Mononuclear cell (primary cell): ENCODE measurements around the gene PIAS1. TPM values are rescaled to one million over a fixed set of nuclear protein-coding genes. Genes with fewer than 3 reads are reported as not detected.

Source experiments
- H3K27me3 ChIP-seq: 2 replicates; pipeline ENCODE4 v1.6.0; 2011; ENCODE audit warnings: low read length, control low read depth; ENCODE audit not compliant: insufficient read depth
- H3K4me1 ChIP-seq: 2 replicates; pipeline ENCODE4 v1.5.1; 2011; ENCODE audit warnings: mild to moderate bottlenecking, low read length, control low read depth; ENCODE audit not compliant: insufficient read depth
- H3K4me3 ChIP-seq: 2 replicates; pipeline ENCODE4 v1.5.1; 2011; ENCODE audit warnings: mild to moderate bottlenecking, low read length, moderate library complexity
- H3K9me3 ChIP-seq: 2 replicates; pipeline ENCODE4 v1.5.1; 2011; ENCODE audit warnings: low read depth, mild to moderate bottlenecking, control low read depth, low read length
- total RNA-seq: library from RNA; depleted of rRNA; stranded (reverse); fragments of >200 nt; gene quantifications from one replicate; pipeline ENCODE4 v1.2.3, GENCODE V29; 2012

Gene PIAS1
- total RNA-seq, 1 donor: 200 TPM

- Histone ChIP-seq H3K4me3 (no peak overlapping the region), H3K9me3 (no peaks in the 10 kb centered on the region), H3K4me1 (peaks cover 3% of the 10 kb centered on the region), H3K27me3 (no peaks in the 10 kb centered on the region)
Observed at GRCh38 chr15:68187559-68187958, 133.4 kb downstream of the PIAS1 start.

DNA sequence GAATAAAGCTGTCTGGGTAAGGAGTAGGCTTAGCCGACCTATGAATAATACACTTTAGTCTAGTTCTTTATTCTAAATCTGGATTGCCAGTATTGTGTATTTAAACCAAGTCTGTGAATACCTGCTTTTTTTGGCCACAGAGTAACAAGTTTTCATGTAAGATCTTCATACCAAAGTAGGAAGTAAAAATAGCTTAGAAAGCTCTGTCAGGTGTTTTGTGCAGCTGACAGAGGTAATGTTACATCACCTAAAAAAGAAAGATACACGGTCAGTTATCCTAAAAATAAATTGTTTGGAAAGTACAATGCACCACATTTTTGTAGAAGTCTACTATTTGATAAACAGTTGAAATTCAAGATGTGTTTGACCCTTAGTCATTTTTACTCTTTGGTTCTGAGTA, 134.5 kb downstream of the PIAS1 start:
- Histone ChIP-seq H3K4me1 (peaks cover 3% of the 10 kb centered on the region), H3K27me3 (no peaks in the 10 kb centered on the region), H3K9me3 (no peaks in the 10 kb centered on the region), H3K4me3 (no peak overlapping the region)

DNA sequence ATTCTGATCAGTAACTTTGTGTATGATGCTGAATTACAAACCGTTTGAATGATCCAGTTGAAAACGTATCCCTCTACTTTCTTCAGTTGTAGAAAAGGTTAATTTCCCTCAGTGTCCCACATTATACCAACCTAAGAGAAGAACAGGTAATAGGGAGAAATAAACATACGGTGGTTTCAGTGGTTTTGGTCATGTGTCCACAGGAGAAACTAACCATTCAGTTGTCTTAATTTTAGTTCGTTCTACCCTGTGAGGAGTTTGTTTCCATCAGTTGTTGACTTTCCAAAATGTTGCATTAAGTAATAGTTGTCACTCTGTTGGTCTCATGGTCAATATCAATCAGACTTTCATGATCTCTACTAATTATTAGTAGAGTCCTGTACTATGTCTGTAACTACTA, 135.9 kb downstream of the PIAS1 start:
- H3K4me3 ChIP-seq: no peak overlapping the region
- H3K27me3 ChIP-seq: no peaks in the 10 kb centered on the region
- peaks cover 3% of the 10 kb centered on the region for H3K4me1 ChIP-seq
- no peaks in the 10 kb centered on the region for H3K9me3 ChIP-seq

DNA sequence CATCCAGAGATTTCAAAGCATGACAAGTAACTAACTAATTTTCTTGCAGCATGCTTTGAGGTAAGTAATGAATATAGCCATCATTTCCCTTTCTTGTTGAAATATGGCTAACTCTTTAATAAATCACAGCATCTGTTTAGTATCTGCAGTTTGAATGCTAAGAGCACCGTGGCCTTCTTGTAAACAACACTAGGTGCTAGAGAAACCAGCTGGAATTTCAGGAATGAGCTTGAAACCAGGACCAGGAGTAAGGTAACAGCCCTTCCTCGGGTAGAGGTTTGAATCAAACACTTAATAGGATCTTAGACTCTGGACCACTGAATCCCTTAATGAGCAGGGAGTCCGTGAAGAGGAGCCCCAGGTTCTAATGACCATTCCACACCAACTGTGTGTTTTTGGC, 137.4 kb downstream of the PIAS1 start:
- Histone ChIP-seq H3K9me3 (no peaks in the 10 kb centered on the region), H3K4me1 (no peaks in the 10 kb centered on the region), H3K4me3 (no peak overlapping the region), H3K27me3 (no peaks in the 10 kb centered on the region)

DNA sequence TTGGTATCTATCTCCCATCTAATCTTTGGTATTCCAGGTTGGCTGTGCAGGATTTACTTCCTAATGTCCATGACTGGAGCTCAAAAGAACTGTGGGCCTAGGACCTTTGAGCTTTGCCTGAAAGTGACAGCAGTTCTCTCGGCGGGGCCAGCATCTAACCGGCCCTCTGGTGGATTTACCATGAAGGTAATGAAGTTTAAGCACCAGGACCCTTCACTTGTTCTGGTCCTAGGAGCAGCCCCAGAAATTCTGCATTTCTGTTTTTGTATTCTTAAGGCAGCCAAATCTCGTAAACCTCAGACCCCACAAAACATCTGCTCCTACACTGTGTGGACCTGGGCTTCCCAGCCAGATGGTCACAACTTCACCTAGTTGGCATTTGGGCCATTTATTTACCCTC, 138.0 kb downstream of the PIAS1 start:
- Histone ChIP-seq H3K4me1 (no peaks in the 10 kb centered on the region), H3K9me3 (no peaks in the 10 kb centered on the region), H3K4me3 (no peak overlapping the region), H3K27me3 (no peaks in the 10 kb centered on the region)

- Histone ChIP-seq H3K27me3 (no peaks in the 10 kb centered on the region), H3K4me3 (no peak overlapping the region), H3K4me1 (no peaks in the 10 kb centered on the region), H3K9me3 (no peaks in the 10 kb centered on the region)
Observed at GRCh38 chr15:68192804-68193486, 138.8 kb downstream of the PIAS1 start.

- Histone ChIP-seq H3K9me3 (no peaks in the 10 kb centered on the region), H3K4me3 (no peak overlapping the region), H3K4me1 (no peaks in the 10 kb centered on the region), H3K27me3 (no peaks in the 10 kb centered on the region)
Observed at GRCh38 chr15:68195336-68196112, 141.4 kb downstream of the PIAS1 start.

- no peaks in the 10 kb centered on the region for H3K27me3 ChIP-seq
- H3K9me3 ChIP-seq: no peaks in the 10 kb centered on the region
- no peaks in the 10 kb centered on the region for H3K4me1 ChIP-seq
- no peak overlapping the region for H3K4me3 ChIP-seq
Observed at GRCh38 chr15:68196445-68197169, 142.5 kb downstream of the PIAS1 start.

GRCh38 chr15:68197170-68197492, 143.0 kb downstream of the PIAS1 start:
- Histone ChIP-seq H3K4me1 (no peaks in the 10 kb centered on the region), H3K9me3 (no peaks in the 10 kb centered on the region), H3K4me3 (no peak overlapping the region), H3K27me3 (no peaks in the 10 kb centered on the region)

- no peaks in the 10 kb centered on the region for H3K4me1 ChIP-seq
- H3K9me3 ChIP-seq: no peaks in the 10 kb centered on the region
- no peak overlapping the region for H3K4me3 ChIP-seq
- no peaks in the 10 kb centered on the region for H3K27me3 ChIP-seq
Observed at GRCh38 chr15:68197661-68198437, 143.7 kb downstream of the PIAS1 start.

DNA sequence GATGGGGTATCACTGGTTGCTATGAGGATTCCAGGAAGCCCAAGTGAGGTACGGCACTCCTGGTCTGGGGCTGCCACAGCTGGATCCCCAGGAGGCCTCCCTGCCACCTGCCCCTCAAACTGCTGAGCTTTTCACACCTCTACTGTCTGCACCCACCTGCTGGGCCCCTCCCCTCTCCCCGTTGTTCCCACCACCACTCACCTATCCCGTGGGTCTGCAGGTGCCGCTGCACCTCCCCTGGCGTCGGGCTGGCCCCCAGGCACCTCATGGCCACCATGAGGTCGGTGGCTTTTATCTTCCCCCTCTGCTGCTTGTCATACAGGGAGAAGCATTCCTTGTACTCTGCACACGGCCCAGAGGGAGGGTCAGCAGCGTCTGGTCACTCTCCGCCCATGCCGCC, 145.2 kb downstream of the PIAS1 start:
- peaks cover 11% of the 10 kb centered on the region for H3K4me1 ChIP-seq
- H3K4me3 ChIP-seq: no peak overlapping the region
- H3K27me3 ChIP-seq: no peaks in the 10 kb centered on the region
- no peaks in the 10 kb centered on the region for H3K9me3 ChIP-seq

DNA sequence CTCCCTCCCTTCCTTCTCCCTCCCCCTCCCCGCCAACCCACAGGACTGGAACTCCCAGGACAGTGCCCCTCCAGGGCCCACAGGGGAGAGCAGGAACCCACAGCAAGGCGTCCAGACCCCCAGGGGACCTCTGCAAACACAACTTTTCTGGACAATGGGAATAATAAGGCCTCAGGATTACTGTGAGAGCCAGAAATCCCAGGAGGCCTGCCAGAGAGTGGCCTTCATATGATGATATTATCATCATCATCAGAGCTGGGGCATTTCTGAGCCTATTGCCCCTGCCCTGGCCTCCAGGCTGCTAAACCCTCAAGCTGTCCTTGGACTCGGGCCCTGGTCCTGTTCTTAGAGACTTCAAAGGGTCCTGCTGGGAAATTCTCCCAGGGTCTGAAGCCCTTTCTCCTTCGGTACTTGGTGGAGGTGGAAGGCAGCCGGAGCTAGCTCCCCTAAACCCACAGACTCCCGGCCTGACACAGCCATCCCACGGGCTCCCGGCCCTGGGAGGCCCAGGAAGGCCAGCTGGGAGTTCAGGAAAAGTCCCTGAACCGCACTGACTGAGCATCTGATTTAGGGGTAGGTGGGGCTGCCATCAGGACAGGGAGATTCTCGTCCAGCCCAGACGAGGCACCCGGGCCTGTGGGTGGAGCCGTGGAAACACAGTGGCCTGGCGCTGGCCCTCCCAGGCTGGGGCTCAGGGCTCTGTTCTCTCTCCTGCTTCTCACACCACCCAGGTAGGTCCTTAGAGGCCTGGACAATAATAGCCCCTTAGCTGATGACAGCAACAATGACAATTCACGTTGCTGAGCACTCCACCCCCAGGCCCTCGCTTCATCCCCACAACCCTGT, 146.1 kb downstream of the PIAS1 start:
- Histone ChIP-seq H3K9me3 (no peaks in the 10 kb centered on the region), H3K27me3 (no peaks in the 10 kb centered on the region), H3K4me3 (no peak overlapping the region), H3K4me1 (peaks cover 20% of the 10 kb centered on the region)

DNA sequence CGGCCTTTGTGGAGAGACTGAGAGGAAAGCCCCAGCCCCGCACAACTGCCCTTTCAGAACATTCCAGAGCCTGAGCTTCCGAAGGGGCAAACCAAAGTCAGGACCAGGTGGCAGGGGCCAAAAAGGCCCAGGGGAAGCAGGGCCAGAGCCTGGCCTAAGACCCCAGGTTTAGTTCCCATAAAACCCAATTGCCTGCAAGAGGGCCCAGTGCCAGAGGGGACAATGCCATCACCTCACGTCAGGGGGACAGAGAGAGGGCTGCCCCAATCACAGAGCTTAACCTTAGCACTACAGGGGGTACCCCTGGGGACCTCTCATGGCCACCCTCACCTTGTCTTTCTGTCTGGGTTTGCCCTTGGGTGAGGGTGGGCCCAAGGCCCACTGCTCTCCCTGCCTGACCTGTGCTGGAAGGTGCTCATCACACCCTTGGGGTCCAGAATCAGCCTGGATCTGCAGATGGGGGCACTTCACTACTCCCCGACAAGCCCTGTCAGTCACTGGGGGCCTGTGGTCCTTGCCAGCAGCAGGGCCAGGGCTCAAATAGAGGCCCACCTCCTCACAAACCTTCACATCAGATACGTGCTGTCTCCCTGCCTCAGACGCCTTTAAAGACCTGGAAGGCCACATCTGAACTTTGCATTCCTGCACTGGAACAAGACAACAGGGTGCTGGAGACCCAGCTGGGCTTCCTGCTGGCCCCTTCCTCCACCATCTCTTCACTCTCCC, 147.2 kb downstream of the PIAS1 start:
- H3K4me3 ChIP-seq: no peak overlapping the region
- H3K9me3 ChIP-seq: no peaks in the 10 kb centered on the region
- peaks cover 31% of the 10 kb centered on the region for H3K4me1 ChIP-seq
- H3K27me3 ChIP-seq: no peaks in the 10 kb centered on the region

DNA sequence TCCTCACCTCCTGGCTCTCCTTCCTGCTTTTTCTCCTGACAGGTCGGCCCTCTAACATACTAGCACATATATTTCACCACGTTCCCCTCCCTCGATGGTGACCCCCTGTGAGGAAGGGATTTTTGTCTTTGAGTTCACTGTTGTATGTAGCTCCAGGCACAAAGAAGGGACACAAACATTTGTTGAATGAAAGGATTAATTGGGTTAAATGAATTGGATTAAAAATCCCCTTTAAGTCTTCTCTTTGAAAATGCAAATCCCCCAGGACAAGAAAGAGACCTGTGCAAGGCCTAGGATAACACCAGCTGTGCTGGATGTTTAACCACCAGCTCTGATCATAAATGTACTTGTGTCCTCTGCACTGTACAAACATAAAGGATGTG, 147.8 kb downstream of the PIAS1 start:
- Histone ChIP-seq H3K4me1 (peaks cover 36% of the 10 kb centered on the region), H3K4me3 (no peak overlapping the region), H3K27me3 (no peaks in the 10 kb centered on the region), H3K9me3 (no peaks in the 10 kb centered on the region)
